ENCODE data around the gene PLET1. TPM values are rescaled to one million over a fixed set of nuclear protein-coding genes. Genes with fewer than 3 reads are reported as not detected.
"Not testable (repeated sequence)": the region's sequence is repeated elsewhere in the genome, so short reads cannot be mapped to it uniquely, and the experiment has no call there.

PLET1 gene
- total RNA-seq, 1 donor, result not detected

GRCh38 chr11:112216561-112217105, 44.0 kb downstream of the PLET1 start:
- H3K4me3 ChIP-seq (ENCODE audit: low read length), result no peak overlapping the region
- no peaks in the 10 kb centered on the region for H3K9me3 ChIP-seq (ENCODE audit: low read depth, low read length)
- peaks cover 14% of the 10 kb centered on the region for H3K4me1 ChIP-seq (ENCODE audit: insufficient read depth, low read length)
- peaks cover 2% of the 10 kb centered on the region for H3K27me3 ChIP-seq (ENCODE audit: insufficient read depth, low read length)

- Histone ChIP-seq H3K4me1 (ENCODE audit: insufficient read depth, low read length) (peaks cover 17% of the 10 kb centered on the region), H3K9me3 (ENCODE audit: low read depth, low read length) (no peaks in the 10 kb centered on the region), H3K27me3 (ENCODE audit: insufficient read depth, low read length) (peaks cover 2% of the 10 kb centered on the region), H3K4me3 (ENCODE audit: low read length) (no peak overlapping the region)
Measured at GRCh38 chr11:112215621-112216020, 45.0 kb downstream of the PLET1 start.

GRCh38 chr11:112213753-112214152, 46.9 kb downstream of the PLET1 start:
- peaks cover 2% of the 10 kb centered on the region for H3K27me3 ChIP-seq (ENCODE audit: insufficient read depth, low read length)
- H3K4me1 ChIP-seq (ENCODE audit: insufficient read depth, low read length), result peaks cover 11% of the 10 kb centered on the region
- H3K4me3 ChIP-seq (ENCODE audit: low read length), result no peak overlapping the region
- no peaks in the 10 kb centered on the region for H3K9me3 ChIP-seq (ENCODE audit: low read depth, low read length)

- peaks cover 2% of the 10 kb centered on the region for H3K27me3 ChIP-seq (ENCODE audit: insufficient read depth, low read length)
- no peak overlapping the region for H3K4me3 ChIP-seq (ENCODE audit: low read length)
- peaks cover 11% of the 10 kb centered on the region for H3K4me1 ChIP-seq (ENCODE audit: insufficient read depth, low read length)
- no peaks in the 10 kb centered on the region for H3K9me3 ChIP-seq (ENCODE audit: low read depth, low read length)
Measured at GRCh38 chr11:112212710-112213109, 48.0 kb downstream of the PLET1 start.

GRCh38 chr11:112212290-112212689, 48.4 kb downstream of the PLET1 start:
- H3K9me3 ChIP-seq (ENCODE audit: low read depth, low read length), result no peaks in the 10 kb centered on the region

GRCh38 chr11:112211536-112211935, 49.1 kb downstream of the PLET1 start:
- Histone ChIP-seq H3K27me3 (ENCODE audit: insufficient read depth, low read length) (peaks cover 2% of the 10 kb centered on the region), H3K4me3 (ENCODE audit: low read length) (no peak overlapping the region), H3K4me1 (ENCODE audit: insufficient read depth, low read length) (peaks cover 11% of the 10 kb centered on the region), H3K9me3 (ENCODE audit: low read depth, low read length) (no peaks in the 10 kb centered on the region)

More at GRCh38 chr11:112212290-112212689, 48.4 kb downstream of the PLET1 start:
- Histone ChIP-seq H3K4me3 (ENCODE audit: low read length) (no peak overlapping the region), H3K4me1 (ENCODE audit: insufficient read depth, low read length) (peaks cover 11% of the 10 kb centered on the region), H3K27me3 (ENCODE audit: insufficient read depth, low read length) (peaks cover 2% of the 10 kb centered on the region)

GRCh38 chr11:112210890-112211289, 49.8 kb downstream of the PLET1 start:
- no peak overlapping the region for H3K4me3 ChIP-seq (ENCODE audit: low read length)
- peaks cover 11% of the 10 kb centered on the region for H3K4me1 ChIP-seq (ENCODE audit: insufficient read depth, low read length)
- no peaks in the 10 kb centered on the region for H3K9me3 ChIP-seq (ENCODE audit: low read depth, low read length)
- peaks cover 2% of the 10 kb centered on the region for H3K27me3 ChIP-seq (ENCODE audit: insufficient read depth, low read length)

GRCh38 chr11:112206071-112206470, 54.6 kb downstream of the PLET1 start:
- Histone ChIP-seq H3K4me3 (ENCODE audit: low read length) (no peak overlapping the region), H3K4me1 (ENCODE audit: insufficient read depth, low read length) (no peaks in the 10 kb centered on the region), H3K9me3 (ENCODE audit: low read depth, low read length) (no peaks in the 10 kb centered on the region), H3K27me3 (ENCODE audit: insufficient read depth, low read length) (no peaks in the 10 kb centered on the region)

GRCh38 chr11:112200252-112200651, 60.4 kb downstream of the PLET1 start:
- H3K27me3 ChIP-seq (ENCODE audit: insufficient read depth, low read length), result no peaks in the 10 kb centered on the region
- H3K9me3 ChIP-seq (ENCODE audit: low read depth, low read length), result no peaks in the 10 kb centered on the region
- H3K4me1 ChIP-seq (ENCODE audit: insufficient read depth, low read length), result peaks cover 8% of the 10 kb centered on the region
- H3K4me3 ChIP-seq (ENCODE audit: low read length), result no peak overlapping the region

GRCh38 chr11:112199101-112199500, 61.6 kb downstream of the PLET1 start:
- H3K27me3 ChIP-seq (ENCODE audit: insufficient read depth, low read length); H3K4me1 ChIP-seq (ENCODE audit: insufficient read depth, low read length); H3K9me3 ChIP-seq (ENCODE audit: low read depth, low read length): not testable (repeated sequence)

More at GRCh38 chr11:112199101-112199500, 61.6 kb downstream of the PLET1 start:
- not testable (repeated sequence) for H3K4me3 ChIP-seq (ENCODE audit: low read length)

Other genes with a start within 250 kb of the PLET1 start
- 15.1 TPM for gene DLAT, start 235.5 kb downstream of the PLET1 start, total RNA-seq
- gene PIH1D2, start 186.8 kb downstream of the PLET1 start, total RNA-seq, result not detected
- 20.7 TPM for gene NKAPD1, start 186.6 kb downstream of the PLET1 start, total RNA-seq
- gene TIMM8B, start 174.1 kb downstream of the PLET1 start, total RNA-seq, result 10.6 TPM
- gene SDHD, start 174.0 kb downstream of the PLET1 start, total RNA-seq, result 72.1 TPM
- 13.0 TPM for gene IL18, start 96.8 kb downstream of the PLET1 start, total RNA-seq
- 0.63 TPM for gene TEX12, start 93.5 kb downstream of the PLET1 start, total RNA-seq
- 1.4 TPM for gene BCO2, start 85.3 kb downstream of the PLET1 start, total RNA-seq
- gene PTS, start 34.4 kb downstream of the PLET1 start, total RNA-seq, result 37.3 TPM